ENCODE results near the gene ADAMTS18. TPM values are rescaled to one million over a fixed set of nuclear protein-coding genes. Genes with fewer than 3 reads are reported as not detected.

The ADAMTS18 gene, protein sequence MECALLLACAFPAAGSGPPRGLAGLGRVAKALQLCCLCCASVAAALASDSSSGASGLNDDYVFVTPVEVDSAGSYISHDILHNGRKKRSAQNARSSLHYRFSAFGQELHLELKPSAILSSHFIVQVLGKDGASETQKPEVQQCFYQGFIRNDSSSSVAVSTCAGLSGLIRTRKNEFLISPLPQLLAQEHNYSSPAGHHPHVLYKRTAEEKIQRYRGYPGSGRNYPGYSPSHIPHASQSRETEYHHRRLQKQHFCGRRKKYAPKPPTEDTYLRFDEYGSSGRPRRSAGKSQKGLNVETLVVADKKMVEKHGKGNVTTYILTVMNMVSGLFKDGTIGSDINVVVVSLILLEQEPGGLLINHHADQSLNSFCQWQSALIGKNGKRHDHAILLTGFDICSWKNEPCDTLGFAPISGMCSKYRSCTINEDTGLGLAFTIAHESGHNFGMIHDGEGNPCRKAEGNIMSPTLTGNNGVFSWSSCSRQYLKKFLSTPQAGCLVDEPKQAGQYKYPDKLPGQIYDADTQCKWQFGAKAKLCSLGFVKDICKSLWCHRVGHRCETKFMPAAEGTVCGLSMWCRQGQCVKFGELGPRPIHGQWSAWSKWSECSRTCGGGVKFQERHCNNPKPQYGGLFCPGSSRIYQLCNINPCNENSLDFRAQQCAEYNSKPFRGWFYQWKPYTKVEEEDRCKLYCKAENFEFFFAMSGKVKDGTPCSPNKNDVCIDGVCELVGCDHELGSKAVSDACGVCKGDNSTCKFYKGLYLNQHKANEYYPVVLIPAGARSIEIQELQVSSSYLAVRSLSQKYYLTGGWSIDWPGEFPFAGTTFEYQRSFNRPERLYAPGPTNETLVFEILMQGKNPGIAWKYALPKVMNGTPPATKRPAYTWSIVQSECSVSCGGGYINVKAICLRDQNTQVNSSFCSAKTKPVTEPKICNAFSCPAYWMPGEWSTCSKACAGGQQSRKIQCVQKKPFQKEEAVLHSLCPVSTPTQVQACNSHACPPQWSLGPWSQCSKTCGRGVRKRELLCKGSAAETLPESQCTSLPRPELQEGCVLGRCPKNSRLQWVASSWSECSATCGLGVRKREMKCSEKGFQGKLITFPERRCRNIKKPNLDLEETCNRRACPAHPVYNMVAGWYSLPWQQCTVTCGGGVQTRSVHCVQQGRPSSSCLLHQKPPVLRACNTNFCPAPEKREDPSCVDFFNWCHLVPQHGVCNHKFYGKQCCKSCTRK (N-terminal part only)
- total RNA-seq, result 0.33 and 1.4 TPM in 2 replicates

DNA sequence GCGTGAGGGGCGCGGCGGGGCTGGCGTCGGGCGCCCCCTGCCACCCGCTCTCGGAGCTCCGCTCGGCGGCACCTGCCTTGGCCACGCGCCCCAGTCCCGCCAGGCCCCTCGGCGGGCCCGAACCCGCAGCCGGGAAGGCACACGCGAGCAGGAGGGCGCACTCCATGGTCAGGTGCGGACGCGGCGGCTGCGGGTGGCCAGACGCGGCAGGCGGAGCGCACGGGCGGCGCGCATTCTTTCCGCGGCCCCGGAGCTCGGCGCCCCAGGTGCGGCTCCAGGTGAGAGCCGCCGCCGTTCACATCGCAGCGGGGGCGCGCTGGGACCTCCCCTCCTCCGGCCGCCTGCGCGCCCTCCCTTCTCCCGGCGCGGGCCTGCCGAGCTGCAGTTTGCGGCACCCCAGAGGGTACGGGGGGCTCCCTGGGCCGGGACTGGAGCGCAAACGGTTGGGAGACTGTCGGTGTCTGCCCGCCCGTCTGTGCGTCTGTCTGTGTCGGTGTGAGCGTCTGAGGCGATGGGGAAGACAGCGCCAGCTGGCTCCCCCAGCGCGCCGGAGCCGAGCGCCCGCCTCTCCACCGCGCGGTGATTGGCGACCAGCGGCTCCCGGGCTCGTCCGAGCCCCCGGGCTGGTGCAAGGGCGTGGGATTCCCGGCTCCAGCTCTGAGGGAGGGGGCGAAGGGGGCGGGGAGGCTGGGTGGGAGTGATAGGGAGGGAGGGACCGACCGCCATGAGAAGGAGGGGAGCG is at the start of gene ADAMTS18:
Gene ADAMTS18 (minus strand): TSS at position 505 of the 742 bp plus-strand sequence. CDS start 339 bp downstream, at position 166.

Other genes with a start within 250 kb of the ADAMTS18 start
- 22.0 and 35.0 TPM in 2 replicates for gene MON1B, start 243.8 kb downstream of the ADAMTS18 start, total RNA-seq
- 2.0 and 9.4 TPM in 2 replicates for gene SYCE1L, start 235.6 kb downstream of the ADAMTS18 start, total RNA-seq

Data from mesangial cell (primary cell).